ENCODE results near the gene SAMD4B. TPM values are rescaled to one million over a fixed set of nuclear protein-coding genes. Genes with fewer than 3 reads are reported as not detected.

The SAMD4B gene
- total RNA-seq, 1 donor from 2014 or later = 60.7 TPM

DNA sequence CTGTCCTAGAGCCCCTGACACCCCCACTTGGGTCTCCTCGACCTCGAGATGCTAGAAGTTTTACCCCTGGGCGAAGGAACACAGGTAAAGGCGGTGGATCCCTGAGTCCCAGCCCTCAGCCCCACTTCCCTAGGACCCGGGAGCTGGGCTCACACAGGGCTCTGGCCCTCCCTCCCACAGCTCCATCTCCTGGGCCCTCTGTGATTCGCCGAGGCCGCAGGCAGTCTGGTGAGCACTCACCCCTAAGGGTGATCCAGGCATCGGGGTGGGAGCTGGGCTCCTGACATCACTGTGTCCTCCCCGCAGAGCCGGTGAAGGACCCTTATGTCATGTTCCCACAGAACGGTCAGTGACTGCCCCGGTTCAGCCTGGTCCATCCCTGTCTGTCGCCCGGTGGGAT, 78.5 kb downstream of the SAMD4B start:
- no peak overlapping the region for H3K27ac Mint-ChIP-seq
- DNase-seq = no peak
- peaks cover 62% of the 10 kb centered on the region for H3K36me3 Mint-ChIP-seq (ENCODE audit: low read depth)
- CTCF ChIA-PET = interaction anchor here (0.5 kb wide), 1 partner anchor 77 kb away, joined by 3 read pairs; no protein-coding TSS in a partner anchor
- no peak for ATAC-seq (ENCODE audit: low read depth)
- H3K4me1 Mint-ChIP-seq = peaks cover 10% of the 10 kb centered on the region
- no peaks in the 10 kb centered on the region for H3K27me3 Mint-ChIP-seq
- H3K9me3 Mint-ChIP-seq = no peaks in the 10 kb centered on the region
- intact Hi-C loops (cut with micrococcal nuclease) = no loop called here
- TF ChIP-seq, protein P1, sequence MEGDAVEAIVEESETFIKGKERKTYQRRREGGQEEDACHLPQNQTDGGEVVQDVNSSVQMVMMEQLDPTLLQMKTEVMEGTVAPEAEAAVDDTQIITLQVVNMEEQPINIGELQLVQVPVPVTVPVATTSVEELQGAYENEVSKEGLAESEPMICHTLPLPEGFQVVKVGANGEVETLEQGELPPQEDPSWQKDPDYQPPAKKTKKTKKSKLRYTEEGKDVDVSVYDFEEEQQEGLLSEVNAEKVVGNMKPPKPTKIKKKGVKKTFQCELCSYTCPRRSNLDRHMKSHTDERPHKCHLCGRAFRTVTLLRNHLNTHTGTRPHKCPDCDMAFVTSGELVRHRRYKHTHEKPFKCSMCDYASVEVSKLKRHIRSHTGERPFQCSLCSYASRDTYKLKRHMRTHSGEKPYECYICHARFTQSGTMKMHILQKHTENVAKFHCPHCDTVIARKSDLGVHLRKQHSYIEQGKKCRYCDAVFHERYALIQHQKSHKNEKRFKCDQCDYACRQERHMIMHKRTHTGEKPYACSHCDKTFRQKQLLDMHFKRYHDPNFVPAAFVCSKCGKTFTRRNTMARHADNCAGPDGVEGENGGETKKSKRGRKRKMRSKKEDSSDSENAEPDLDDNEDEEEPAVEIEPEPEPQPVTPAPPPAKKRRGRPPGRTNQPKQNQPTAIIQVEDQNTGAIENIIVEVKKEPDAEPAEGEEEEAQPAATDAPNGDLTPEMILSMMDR (IDR thresholded peaks at IDR 0.05) = no peak
- no peak overlapping the region for H3K4me3 Mint-ChIP-seq
- POLR2A ChIA-PET = interaction anchor here (0.7 to 15.0 kb wide), 4 partner anchors 9 to 19 kb away, joined by 4 to 285 read pairs (median 4); partner anchors contain the start of genes RPS16 and ZFP36

DNA sequence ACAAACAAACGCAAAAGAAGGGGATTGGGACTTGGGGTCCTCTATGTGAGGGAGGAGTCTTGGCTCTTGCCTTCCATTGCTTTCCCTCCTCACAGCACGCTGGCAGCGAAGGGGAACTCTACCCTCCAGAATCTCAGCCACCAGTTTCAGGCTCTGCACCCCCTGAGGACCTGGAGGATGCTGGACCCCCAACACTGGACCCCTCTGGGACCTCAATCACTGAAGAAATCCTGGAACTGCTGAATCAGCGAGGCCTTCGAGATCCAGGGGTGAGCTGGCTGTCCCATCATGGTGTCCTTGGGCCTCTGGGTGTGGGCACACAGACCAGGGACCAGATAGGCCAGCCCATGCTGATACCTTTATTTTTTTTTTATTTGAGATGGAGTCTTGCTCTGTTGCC, 79.8 kb downstream of the SAMD4B start:
- DNase-seq = no peak
- TF ChIP-seq, protein P1 (IDR thresholded peaks at IDR 0.05) = no peak
- Mint-ChIP-seq H3K9me3 (no peaks in the 10 kb centered on the region), H3K36me3 (ENCODE audit: low read depth) (peaks cover 60% of the 10 kb centered on the region), H3K27ac (no peak overlapping the region), H3K27me3 (no peaks in the 10 kb centered on the region), H3K4me3 (no peak overlapping the region), H3K4me1 (peaks cover 3% of the 10 kb centered on the region)
- ChIA-PET CTCF (no interaction called here), POLR2A (interaction anchor here (0.6 to 15.0 kb wide), 5 partner anchors 8 to 167 kb away, joined by 3 to 285 read pairs (median 4); partner anchors contain the start of gene RPS16)
- no peak for ATAC-seq (ENCODE audit: low read depth)
- intact Hi-C loops (cut with micrococcal nuclease) = no loop called here

DNA sequence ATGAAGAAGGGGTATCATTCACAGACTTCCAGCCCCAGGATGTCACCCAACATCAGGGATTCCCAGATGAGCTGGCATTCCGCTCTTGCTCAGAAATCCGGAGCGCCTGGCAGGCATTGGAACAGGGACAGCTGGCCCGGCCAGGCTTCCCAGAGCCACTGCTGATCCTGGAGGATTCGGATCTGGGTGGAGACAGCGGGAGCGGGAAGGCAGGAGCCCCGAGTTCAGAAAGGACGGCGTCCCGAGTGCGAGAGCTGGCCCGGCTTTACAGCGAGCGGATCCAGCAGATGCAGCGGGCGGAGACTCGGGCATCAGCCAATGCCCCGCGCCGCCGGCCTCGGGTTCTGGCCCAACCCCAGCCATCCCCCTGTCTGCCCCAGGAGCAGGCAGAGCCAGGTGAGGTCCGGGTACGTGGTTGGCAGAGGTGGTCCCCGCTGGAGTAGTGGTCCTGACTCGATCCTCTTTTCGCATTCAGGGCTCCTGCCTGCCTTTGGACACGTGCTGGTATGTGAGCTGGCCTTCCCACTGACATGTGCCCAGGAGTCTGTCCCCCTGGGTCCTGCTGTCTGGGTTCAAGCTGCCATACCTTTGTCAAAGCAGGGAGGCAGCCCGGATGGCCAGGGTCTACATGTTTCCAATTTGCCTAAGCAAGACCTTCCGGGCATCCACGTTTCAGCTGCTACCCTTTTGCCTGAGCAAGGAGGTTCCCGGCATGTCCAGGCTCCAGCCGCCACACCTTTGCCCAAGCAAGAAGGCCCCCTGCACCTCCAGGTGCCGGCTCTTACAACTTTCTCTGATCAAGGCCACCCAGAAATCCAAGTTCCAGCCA, 81.3 kb downstream of the SAMD4B start:
- H3K4me3 Mint-ChIP-seq = no peak overlapping the region
- no peaks in the 10 kb centered on the region for H3K9me3 Mint-ChIP-seq
- DNase-seq = no peak
- no peak overlapping the region for H3K27ac Mint-ChIP-seq
- TF ChIP-seq, protein P1 (IDR thresholded peaks at IDR 0.05) = no peak
- no peaks in the 10 kb centered on the region for H3K4me1 Mint-ChIP-seq
- no peaks in the 10 kb centered on the region for H3K27me3 Mint-ChIP-seq
- POLR2A ChIA-PET = interaction anchor here (1.2 to 15.0 kb wide), 2 partner anchors 8 to 16 kb away, joined by 3 to 285 read pairs; partner anchors contain the start of gene RPS16
- H3K36me3 Mint-ChIP-seq (ENCODE audit: low read depth) = peaks cover 48% of the 10 kb centered on the region
- no peak for ATAC-seq (ENCODE audit: low read depth)
- intact Hi-C loops (cut with micrococcal nuclease) = no loop called here
- CTCF ChIA-PET = no interaction called here

DNA sequence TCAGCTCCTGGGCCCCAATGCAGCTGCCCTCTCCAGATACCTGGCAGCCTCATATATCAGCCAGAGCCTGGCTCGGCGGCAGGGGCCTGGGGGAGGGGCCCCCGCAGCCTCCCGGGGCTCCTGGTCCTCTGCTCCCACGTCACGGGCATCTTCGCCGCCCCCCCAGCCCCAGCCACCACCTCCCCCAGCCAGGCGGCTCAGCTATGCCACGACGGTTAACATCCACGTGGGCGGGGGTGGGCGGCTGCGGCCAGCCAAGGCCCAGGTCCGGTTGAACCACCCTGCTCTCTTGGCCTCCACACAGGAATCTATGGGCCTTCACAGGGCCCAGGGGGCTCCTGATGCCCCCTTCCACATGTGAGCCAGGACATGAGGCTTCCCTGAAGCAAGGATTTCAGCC, 82.7 kb downstream of the SAMD4B start:
- Mint-ChIP-seq H3K4me1 (no peaks in the 10 kb centered on the region), H3K27ac (no peak overlapping the region), H3K4me3 (no peak overlapping the region), H3K36me3 (ENCODE audit: low read depth) (peaks cover 37% of the 10 kb centered on the region), H3K9me3 (no peaks in the 10 kb centered on the region), H3K27me3 (no peaks in the 10 kb centered on the region)
- ChIA-PET POLR2A (interaction anchor here (0.6 to 15.0 kb wide), 5 partner anchors 7 to 737 kb away, joined by 3 to 285 read pairs (median 3); partner anchors contain the start of genes PLEKHG2 and RPS16), CTCF (no interaction called here)
- DNase-seq (no peak), ATAC-seq (ENCODE audit: low read depth) (no peak)
- intact Hi-C loops (cut with micrococcal nuclease) = no loop called here
- TF ChIP-seq, protein P1 (IDR thresholded peaks at IDR 0.05) = no peak

DNA sequence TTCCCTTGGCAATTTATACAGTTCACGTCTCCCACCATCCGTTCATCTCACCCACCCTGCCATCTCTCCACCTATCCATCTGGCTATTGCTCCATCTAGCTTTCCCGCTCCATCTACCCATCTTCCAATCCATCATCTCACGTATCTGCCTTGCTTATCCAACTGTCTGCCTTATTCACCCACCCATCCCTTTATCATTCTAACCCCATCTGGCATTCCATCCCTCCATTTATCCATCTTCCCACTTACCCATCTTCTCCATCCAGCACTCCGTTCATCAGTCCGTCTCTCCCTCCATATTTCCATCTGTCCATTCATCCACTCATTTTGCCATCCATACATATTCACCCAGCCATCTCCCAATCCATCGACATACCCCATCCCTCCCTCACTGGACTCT, 83.5 kb downstream of the SAMD4B start:
- TF ChIP-seq, protein P1 (IDR thresholded peaks at IDR 0.05) = no peak
- CTCF ChIA-PET = interaction anchor here (0.7 kb wide), 1 partner anchor 16 kb away, joined by 3 read pairs; no protein-coding TSS in a partner anchor
- no peak overlapping the region for H3K27ac Mint-ChIP-seq

More for the DNA sequence above, 83.5 kb downstream of the SAMD4B start:
- no peaks in the 10 kb centered on the region for H3K27me3 Mint-ChIP-seq
- DNase-seq (no peak), ATAC-seq (ENCODE audit: low read depth) (no peak)
- H3K4me1 Mint-ChIP-seq = peaks cover 6% of the 10 kb centered on the region
- intact Hi-C loops (cut with micrococcal nuclease) = no loop called here
- H3K4me3 Mint-ChIP-seq = no peak overlapping the region
- POLR2A ChIA-PET = interaction anchor here (3.2 kb wide), 1 partner anchor 10 kb away, joined by 31 read pairs; the partner anchor contains the start of gene RPS16
- peaks cover 36% of the 10 kb centered on the region for H3K36me3 Mint-ChIP-seq (ENCODE audit: low read depth)
- no peaks in the 10 kb centered on the region for H3K9me3 Mint-ChIP-seq

All from activated B cell treated with CpG ODN at 0.5 μM for 24 hours (primary cell).